Embryonic facial prominence (tissue), 1 donor: ENCODE measurements around the gene TMEM40.
"Not testable (repeated sequence)": the region's sequence is repeated elsewhere in the genome, so short reads cannot be mapped to it uniquely, and the experiment has no call there.

Source experiments
- DNase-seq: peaks from one replicate; pipeline ENCODE4 v3.0.0-alpha.2; 2016; ENCODE audit errors: extremely low spot score

TMEM40 gene

DNA sequence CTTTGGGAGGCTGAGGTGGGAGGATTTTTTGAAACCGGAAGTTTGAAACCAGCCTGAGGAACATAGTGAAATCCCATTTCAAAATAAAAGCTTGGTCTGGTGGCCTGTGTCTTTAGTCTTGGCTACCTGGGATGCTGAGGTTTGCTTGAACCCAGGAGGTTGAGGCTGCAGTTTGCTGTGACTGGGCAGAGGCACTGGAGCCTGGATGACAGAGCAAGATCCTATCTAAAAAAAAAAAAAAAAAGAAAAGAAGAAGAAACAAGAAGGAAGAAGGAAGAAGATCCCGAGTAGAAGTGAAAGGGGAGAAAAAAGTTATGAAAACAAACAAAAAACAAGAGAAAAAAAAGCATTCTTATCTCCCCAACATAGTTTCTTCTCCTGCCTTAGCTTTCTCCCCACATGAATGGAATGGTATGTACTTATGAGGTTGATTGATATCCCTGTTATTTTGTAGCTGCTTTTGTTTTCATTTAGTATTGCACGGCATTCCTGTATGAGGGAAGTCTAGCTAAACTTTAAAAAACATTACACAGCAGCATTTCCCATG lies 42.4 kb downstream of the TMEM40 start:
- no peak for DNase-seq

- no peak for DNase-seq
Observed at GRCh38 chr3:12714278-12714677, 44.8 kb downstream of the TMEM40 start.

DNA sequence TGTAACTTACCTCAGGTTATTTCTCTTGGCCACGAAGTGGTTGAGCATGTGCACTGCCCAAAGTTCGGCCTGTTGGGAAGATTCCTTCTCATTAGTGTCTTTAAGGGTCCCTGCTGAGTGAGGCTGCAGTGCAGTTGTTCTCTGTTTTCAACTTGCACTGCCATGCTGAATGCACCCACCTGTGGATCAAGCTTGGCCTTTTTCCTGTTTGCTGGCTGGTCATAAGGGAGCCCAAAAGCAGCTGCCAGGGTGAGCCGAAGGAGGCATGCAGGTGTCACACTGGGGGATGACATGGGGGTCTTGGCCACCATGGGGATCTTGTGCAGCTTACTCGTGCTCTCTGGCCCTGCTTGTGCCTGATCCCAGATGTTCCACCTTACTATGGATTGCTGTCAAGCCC lies 49.0 kb downstream of the TMEM40 start:
- DNase-seq, result no peak

DNA sequence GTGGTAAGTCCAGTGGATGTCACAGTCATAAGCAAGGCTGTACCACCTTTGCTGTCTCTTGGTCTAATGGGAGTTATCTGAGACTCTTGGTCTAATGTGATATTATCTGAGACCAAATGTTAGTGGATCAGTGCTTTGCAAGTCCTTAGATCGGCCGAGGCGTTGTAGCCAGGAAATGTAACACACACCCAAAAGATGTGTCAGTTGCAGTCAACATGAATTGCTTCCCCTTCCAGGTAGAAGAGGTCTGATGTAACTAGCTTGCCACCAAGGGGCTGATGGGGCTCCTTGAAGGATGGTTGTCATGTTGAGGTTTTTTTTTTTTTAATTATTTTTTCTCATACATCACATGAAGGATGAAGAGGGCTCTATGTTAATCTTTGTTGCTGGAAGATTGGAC lies 49.7 kb downstream of the TMEM40 start:
- no peak for DNase-seq

DNA sequence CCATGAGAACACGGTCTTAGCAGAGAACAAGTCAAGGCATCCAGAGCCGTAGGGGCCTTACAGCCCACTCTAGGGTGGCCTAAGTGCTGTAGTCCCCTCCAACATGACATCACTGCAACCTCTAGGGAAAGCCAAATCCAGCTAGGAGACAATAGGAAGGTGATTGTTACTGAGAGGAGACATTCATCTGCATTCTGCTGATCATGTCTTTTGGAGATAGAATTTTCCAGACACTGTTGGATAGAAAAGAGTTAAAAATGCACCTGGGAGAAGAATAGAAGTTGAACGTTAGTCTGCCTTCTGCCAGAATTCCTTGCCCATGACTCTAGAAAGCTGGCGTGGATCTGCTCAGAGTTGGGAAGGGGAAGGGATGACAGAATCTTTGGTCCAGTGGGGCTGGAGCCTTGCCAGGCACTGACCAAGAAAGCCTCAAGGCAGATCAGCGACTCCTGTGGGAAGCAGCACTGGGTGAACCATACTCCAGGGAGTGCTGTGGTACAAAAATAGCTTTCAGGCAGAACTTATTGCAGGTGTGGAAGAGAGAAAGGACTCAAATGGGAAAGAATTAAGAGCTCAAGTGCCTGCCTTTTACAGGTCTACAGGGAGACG lies 50.4 kb downstream of the TMEM40 start:
- no peak for DNase-seq

GRCh38 chr3:12707449-12707848 lies 51.6 kb downstream of the TMEM40 start:
- DNase-seq, result no peak

DNA sequence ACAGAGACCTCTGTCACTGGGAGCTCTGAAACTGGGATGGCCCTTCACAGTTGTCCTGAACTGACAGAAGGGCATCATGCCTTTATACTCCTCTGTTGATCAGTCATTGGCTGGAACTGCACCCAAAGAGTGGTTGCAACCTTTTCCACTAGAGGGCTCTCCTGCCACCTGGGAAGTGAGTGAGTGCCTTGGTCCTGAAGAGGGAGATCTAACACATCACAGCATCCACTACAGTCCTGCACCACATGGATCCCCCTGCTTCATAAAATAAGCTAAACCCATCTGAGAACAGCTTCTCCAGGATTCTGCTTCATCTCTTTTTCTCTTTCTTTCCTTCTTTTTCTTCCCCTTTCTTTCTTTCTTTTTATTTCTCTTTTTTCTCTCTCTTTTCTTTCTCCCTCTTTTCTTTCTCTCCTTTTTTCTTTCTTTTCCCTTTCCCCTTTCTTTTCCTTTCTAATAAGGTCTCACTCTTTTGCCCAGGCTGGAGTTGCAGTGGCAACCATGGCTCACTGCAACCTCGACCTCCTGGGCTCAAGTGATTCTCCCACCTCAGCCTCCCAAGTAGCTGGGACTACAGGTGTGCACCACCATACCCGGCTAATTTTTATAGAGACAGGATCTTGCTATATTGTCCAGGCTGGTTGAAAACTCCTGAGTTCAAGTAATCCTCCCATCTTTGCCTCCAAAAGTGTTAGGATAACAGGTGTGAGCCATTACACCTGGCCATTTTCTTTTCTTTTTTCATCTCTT lies 52.4 kb downstream of the TMEM40 start:
- DNase-seq, result no peak

GRCh38 chr3:12705981-12706380 lies 53.1 kb downstream of the TMEM40 start:
- no peak for DNase-seq

GRCh38 chr3:12705374-12705926 lies 53.6 kb downstream of the TMEM40 start:
- DNase-seq, result no peak

DNA sequence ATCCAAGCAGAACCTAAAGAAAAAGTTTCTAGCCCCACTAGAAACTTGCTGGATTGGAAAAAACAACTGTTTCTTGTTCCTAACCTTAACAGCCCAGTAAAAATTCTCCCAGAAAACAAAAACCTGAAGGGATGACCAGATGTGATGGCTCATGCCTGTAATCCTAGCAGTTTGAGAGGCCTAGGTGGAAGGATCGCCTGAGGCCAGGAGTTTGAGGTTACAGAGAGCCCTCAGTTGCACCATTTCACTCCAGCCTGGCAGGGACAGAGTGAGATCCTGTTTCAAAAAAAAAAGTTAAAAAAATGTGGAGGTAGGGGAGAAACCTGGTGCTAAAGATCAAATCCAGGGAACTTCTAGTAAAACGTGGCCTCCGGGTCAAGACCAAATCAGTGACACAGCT lies 56.6 kb downstream of the TMEM40 start:
- no peak for DNase-seq

GRCh38 chr3:12701601-12702000 lies 57.5 kb downstream of the TMEM40 start:
- not testable (repeated sequence) for DNase-seq

DNA sequence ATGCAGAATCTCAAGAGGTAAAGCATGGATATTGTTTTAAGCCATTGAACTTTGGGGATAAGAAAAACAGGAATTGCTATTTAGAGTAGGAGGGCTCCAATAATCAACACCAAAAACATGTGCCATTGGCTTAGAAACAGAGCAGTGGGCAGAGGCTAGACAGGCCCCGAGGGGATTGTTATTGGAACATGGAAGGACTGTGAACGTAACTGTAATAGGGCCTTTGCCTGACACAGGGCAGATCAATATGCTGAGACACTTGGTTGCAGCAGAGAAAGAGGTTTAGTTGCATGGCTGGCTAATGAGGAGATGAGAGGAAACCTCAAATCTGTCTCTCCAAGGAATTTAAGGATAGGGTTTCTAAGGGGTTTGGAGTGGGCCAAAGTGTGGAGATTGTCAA lies 58.3 kb downstream of the TMEM40 start:
- no peak for DNase-seq

DNA sequence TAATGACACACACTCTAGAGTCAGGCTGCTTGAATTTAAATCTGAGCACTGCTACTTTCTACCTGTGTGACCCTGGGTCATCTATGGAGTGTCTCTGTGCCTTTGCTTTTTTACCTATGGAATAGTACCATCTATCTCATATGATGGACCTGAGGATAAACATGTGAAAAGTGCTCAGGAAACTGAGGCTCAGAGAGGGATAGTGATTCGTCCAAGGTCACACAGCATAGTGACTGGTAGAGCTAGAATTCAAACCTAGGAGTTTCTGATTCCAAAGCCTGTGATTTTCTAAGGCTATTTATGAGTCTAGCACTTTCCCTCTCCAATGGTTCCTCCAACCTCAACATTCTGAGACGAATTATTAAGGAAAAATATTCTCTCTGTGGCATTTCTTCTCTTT lies 63.1 kb downstream of the TMEM40 start:
- DNase-seq, result no peak

DNA sequence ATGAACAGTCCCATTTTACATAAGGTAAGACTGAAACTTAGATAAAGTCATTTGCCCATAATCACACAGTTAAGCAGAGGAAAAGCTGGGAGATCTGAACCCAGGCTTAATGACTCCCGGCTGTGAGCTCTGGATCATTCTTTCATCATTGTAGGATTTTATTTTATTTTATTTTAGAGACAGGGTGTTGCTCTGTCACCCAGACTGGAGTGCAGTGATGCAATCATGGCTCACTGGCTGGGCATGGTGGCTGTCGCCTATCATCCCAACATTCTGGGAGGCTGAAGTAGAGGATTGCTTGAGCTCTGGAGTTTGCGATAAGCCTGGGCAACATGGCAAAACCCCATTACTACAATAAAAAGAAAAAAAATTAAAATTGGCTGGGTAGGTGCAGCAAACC lies 63.9 kb downstream of the TMEM40 start:
- DNase-seq, result no peak

GRCh38 chr3:12692444-12692843 lies 66.6 kb downstream of the TMEM40 start:
- DNase-seq, result no peak

DNA sequence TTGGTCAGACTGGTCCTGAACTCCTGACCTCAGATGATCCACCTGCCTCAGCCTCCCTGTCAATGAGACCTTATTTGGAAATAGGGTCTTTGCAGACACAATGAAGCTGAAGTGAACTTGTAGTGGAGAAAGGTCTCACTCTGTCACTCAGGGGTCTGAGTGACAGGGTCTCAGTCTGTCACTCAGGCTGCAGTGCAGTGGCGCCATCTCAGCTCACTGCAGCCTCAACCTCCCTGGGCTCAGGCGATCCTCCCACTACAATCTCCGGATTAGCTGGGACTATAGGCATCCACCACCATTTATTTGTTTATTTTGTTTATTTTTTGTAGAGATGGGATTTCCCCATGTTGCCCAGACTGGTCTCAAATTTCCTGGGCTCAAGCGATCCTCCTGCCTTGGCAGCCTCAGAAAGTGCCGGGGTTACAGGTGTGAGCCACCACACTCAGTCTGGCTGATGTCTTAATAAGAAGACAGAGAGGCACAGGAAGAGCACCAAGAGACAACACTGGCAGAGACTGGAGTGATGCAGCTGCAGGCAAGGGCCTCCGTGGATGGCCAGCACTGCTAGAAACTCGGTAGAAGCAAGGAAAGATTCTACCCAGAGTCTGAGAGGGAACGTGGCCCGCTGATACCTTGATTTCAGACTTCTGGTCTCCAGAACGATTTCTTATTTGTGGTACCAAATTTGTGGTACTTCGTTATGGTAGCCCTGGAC lies 68.9 kb downstream of the TMEM40 start:
- DNase-seq, result no peak

DNA sequence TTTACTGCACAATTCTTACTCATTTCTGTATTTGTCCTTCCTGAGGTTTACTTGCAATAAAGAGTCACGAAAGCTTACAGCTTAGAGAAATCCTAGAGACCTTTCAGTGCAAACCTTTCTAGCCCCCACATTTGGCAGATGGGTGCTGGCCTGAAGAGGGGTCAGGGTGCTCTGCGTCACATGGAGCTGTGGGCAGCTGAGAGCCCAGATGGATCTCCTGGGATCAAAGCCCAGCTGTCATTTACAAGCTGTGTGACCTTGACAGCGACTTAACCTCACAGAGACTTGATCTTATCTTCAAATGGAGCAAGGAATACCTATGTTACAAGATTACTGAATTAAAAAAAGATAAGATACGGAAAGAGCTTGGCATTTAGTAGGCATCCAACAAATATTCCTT lies 71.1 kb downstream of the TMEM40 start:
- no peak for DNase-seq

GRCh38 chr3:12686096-12686495 lies 73.0 kb downstream of the TMEM40 start:
- DNase-seq, result no peak
